HepG2 (cell line): ENCODE results near the gene FGGY.

Experiments used
- HDAC2 ChIP-seq: sonication (generic); formaldehyde crosslinking; IDR thresholded peaks from 2 replicates; pipeline ENCODE4 v1.4.0; 2020; ENCODE audit warnings: missing genetic modification reagents
- NR2F1 ChIP-seq, 2 experiments: fragments of 450-650 bp in 1 of 2; formaldehyde crosslinking in 1 of 2; IDR thresholded peaks; 2 replicates each; pipeline versions ENCODE4 v1.5.0 to v1.6.1; 2016 to 2020; ENCODE audit warnings: mild to moderate bottlenecking in 1 of 2, missing compliant biosample characterization in 1 of 2, missing genetic modification reagents in 1 of 2, moderate library complexity in 1 of 2
- ZNF558 ChIP-seq: sonication (generic); formaldehyde crosslinking; IDR thresholded peaks from 2 replicates; pipeline ENCODE4 v1.9.0; 2022; ENCODE audit warnings: mild to moderate bottlenecking, missing genetic modification reagents, borderline replicate concordance

- TF ChIP-seq HDAC2 (CRISPR knock-in tag) (no peak), ZNF558 (CRISPR knock-in tag) (no peak), NR2F1 (CRISPR knock-in tag; IDR thresholded peaks at IDR 0.05) (no peak)
Measured at GRCh38 chr1:59767119-59767518, 470.2 kb downstream of the FGGY start.
